HG02938 (cell line): ENCODE data around the gene TMEM30A.
A peak's percentile ranks its signal among the peaks of the same experiment; 100 is the strongest.

Experiments used
- ATAC-seq: cut with Tn5 transposase; IDR thresholded peaks from one replicate; pipeline ENCODE4 v1.9.1; 2021; ENCODE audit warnings: mild to moderate bottlenecking, moderate library complexity; ENCODE audit not compliant: unreplicated experiment

The TMEM30A gene

GRCh38 chr6:75220357-75220756 lies 64.2 kb downstream of the TMEM30A start:
- ATAC-seq: no peak

- no peak for ATAC-seq
Measured at GRCh38 chr6:75219263-75219662, 65.3 kb downstream of the TMEM30A start.

- ATAC-seq: no peak
Measured at GRCh38 chr6:75217193-75217592, 67.4 kb downstream of the TMEM30A start.

- ATAC-seq: no peak
Measured at GRCh38 chr6:75215291-75215690, 69.3 kb downstream of the TMEM30A start.

- ATAC-seq: no peak
Measured at GRCh38 chr6:75213732-75214131, 70.9 kb downstream of the TMEM30A start.

- ATAC-seq: no peak
Measured at GRCh38 chr6:75213112-75213511, 71.5 kb downstream of the TMEM30A start.

GRCh38 chr6:75211920-75212590 lies 72.5 kb downstream of the TMEM30A start:
- ATAC-seq: no peak

GRCh38 chr6:75210885-75211739 lies 73.5 kb downstream of the TMEM30A start:
- no peak for ATAC-seq

GRCh38 chr6:75209184-75209723 lies 75.3 kb downstream of the TMEM30A start:
- no peak for ATAC-seq

GRCh38 chr6:75208298-75209183 lies 76.1 kb downstream of the TMEM30A start:
- ATAC-seq: peak; percentile 69

- no peak for ATAC-seq
Measured at GRCh38 chr6:75206576-75207342, 77.8 kb downstream of the TMEM30A start.

GRCh38 chr6:75205776-75206575 lies 78.6 kb downstream of the TMEM30A start, which contains the start of gene COL12A1:
TSS of gene COL12A1 (minus strand) at chr6:75206053. CDS start at chr6:75202792, 3,261 bp downstream.
- ATAC-seq: no peak

- no peak for ATAC-seq
Measured at GRCh38 chr6:75204959-75205775, 79.4 kb downstream of the TMEM30A start.

- ATAC-seq: no peak
Measured at GRCh38 chr6:75204217-75204958, 80.2 kb downstream of the TMEM30A start.

GRCh38 chr6:75203721-75204120 lies 80.9 kb downstream of the TMEM30A start:
- ATAC-seq: no peak
